Neutrophil (primary cell): ENCODE measurements around the gene ST8SIA6.

Experiments used
- H3K27ac ChIP-seq: fragments of 200-600 bp; sonication (generic); 2 replicates; pipeline ENCODE4 v1.5.1; 2016; ENCODE audit warnings: mild to moderate bottlenecking, moderate library complexity
- H3K27me3 ChIP-seq: fragments of 200-600 bp; sonication (generic); 2 replicates; pipeline ENCODE4 v1.6.0; 2016; ENCODE audit warnings: mild to moderate bottlenecking
- H3K36me3 ChIP-seq: fragments of 200-600 bp; sonication (generic); 2 replicates; pipeline ENCODE4 v1.5.1; 2017
- H3K4me1 ChIP-seq, 2 experiments: fragments of 200-600 bp in 1 of 2; sonication (generic) in 1 of 2; 1 replicate in 1 of 2; 2 replicates in 1 of 2; pipeline versions ENCODE4 v1.5.1 to v1.6.1; 2013 to 2016; ENCODE audit warnings: low read depth in 1 of 2, low read length in 1 of 2, mild to moderate bottlenecking in 1 of 2, moderate library complexity in 1 of 2; ENCODE audit not compliant: control insufficient read depth in 1 of 2, insufficient read depth in 1 of 2
- H3K4me3 ChIP-seq, 2 experiments: fragments of 200-600 bp in 1 of 2; sonication (generic) in 1 of 2; 1 replicate in 1 of 2; 2 replicates in 1 of 2; pipeline ENCODE4 v1.5.1; 2013 to 2016; ENCODE audit warnings: low read depth in 1 of 2, low read length in 1 of 2, mild to moderate bottlenecking in 1 of 2, moderate library complexity in 1 of 2
- H3K9me3 ChIP-seq: fragments of 200-600 bp; sonication (generic); 2 replicates; pipeline ENCODE4 v1.5.1; 2016
- TF ChIP-seq, protein P1 (sequence below): fragments of 200-600 bp; sonication (generic); IDR thresholded peaks from 2 replicates; pipeline ENCODE4 v1.5.1; 2016; ENCODE audit warnings: antibody characterized with exemption

ST8SIA6 gene

GRCh38 chr10:17427666-17428350 is 26.6 kb downstream of the ST8SIA6 start:
- TF ChIP-seq, protein P1, sequence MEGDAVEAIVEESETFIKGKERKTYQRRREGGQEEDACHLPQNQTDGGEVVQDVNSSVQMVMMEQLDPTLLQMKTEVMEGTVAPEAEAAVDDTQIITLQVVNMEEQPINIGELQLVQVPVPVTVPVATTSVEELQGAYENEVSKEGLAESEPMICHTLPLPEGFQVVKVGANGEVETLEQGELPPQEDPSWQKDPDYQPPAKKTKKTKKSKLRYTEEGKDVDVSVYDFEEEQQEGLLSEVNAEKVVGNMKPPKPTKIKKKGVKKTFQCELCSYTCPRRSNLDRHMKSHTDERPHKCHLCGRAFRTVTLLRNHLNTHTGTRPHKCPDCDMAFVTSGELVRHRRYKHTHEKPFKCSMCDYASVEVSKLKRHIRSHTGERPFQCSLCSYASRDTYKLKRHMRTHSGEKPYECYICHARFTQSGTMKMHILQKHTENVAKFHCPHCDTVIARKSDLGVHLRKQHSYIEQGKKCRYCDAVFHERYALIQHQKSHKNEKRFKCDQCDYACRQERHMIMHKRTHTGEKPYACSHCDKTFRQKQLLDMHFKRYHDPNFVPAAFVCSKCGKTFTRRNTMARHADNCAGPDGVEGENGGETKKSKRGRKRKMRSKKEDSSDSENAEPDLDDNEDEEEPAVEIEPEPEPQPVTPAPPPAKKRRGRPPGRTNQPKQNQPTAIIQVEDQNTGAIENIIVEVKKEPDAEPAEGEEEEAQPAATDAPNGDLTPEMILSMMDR, result no peak
- Histone ChIP-seq H3K27ac (no peak overlapping the region), H3K36me3 (no peaks in the 10 kb centered on the region), H3K27me3 (peaks cover 63% of the 10 kb centered on the region), H3K9me3 (no peaks in the 10 kb centered on the region), H3K4me3 (no peak overlapping the region), H3K4me1 (peaks cover 0 to 10% of the 10 kb centered on the region in 2 experiments)

GRCh38 chr10:17427201-17427600 is 27.2 kb downstream of the ST8SIA6 start:
- TF ChIP-seq, protein P1, result no peak
- Histone ChIP-seq H3K36me3 (no peaks in the 10 kb centered on the region), H3K27ac (no peak overlapping the region), H3K4me3 (no peak overlapping the region), H3K4me1 (peaks cover 0 to 10% of the 10 kb centered on the region in 2 experiments), H3K9me3 (no peaks in the 10 kb centered on the region), H3K27me3 (peaks cover 61% of the 10 kb centered on the region)

- H3K36me3 ChIP-seq, result no peaks in the 10 kb centered on the region
- H3K27ac ChIP-seq, result no peak overlapping the region
- peaks cover 54% of the 10 kb centered on the region for H3K27me3 ChIP-seq
- no peak overlapping the region for H3K4me3 ChIP-seq
- TF ChIP-seq, protein P1, result no peak
- H3K4me1 ChIP-seq, result peaks cover 0 to 10% of the 10 kb centered on the region in 2 experiments
- H3K9me3 ChIP-seq, result no peaks in the 10 kb centered on the region
Measured at GRCh38 chr10:17426263-17426750, 28.1 kb downstream of the ST8SIA6 start.

- H3K27ac ChIP-seq, result no peak overlapping the region
- no peak overlapping the region for H3K4me3 ChIP-seq
- H3K27me3 ChIP-seq, result peaks cover 51% of the 10 kb centered on the region
- no peaks in the 10 kb centered on the region for H3K36me3 ChIP-seq
- H3K9me3 ChIP-seq, result no peaks in the 10 kb centered on the region
- TF ChIP-seq, protein P1, result no peak
- H3K4me1 ChIP-seq, result peaks cover 0 to 10% of the 10 kb centered on the region in 2 experiments
Measured at GRCh38 chr10:17425584-17426262, 28.7 kb downstream of the ST8SIA6 start.

DNA sequence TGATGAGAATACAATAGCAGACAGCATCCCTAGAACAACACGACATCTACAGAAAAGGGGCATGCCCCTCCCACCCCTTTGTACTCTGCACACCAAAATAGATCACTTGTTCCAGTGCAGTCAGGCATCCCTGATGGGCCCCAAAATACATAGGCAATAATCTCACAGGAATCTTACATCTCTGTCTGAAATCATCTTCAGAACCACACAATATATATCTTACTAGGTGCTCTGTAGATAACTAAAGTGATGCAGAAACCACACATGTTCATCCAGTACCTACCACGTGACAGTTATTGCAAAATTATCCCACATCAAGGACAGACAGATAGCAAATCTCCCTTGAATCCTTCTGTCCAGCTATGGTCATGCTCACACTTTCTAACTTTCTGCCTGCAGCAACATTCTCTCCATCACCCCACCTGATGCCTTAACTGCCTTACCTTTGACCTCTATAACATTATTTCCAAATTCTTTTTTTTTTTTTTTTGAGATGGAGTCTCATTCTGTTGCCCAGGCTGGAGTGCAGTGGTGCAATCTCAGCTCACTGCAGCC is 30.7 kb downstream of the ST8SIA6 start:
- TF ChIP-seq, protein P1, result no peak
- Histone ChIP-seq H3K4me3 (no peak overlapping the region), H3K36me3 (no peaks in the 10 kb centered on the region), H3K27me3 (peaks cover 31% of the 10 kb centered on the region), H3K9me3 (no peaks in the 10 kb centered on the region), H3K4me1 (peaks cover 0 to 4% of the 10 kb centered on the region in 2 experiments), H3K27ac (no peak overlapping the region)
